ENCODE measurements around the gene UCHL3. TPM values are rescaled to one million over a fixed set of nuclear protein-coding genes. Genes with fewer than 3 reads are reported as not detected.

The UCHL3 gene
- total and polyA plus RNA-seq, 2 experiments from 2014 or later: 64.6 to 143 TPM

GRCh38 chr13:75628801-75629200 lies 79.2 kb downstream of the UCHL3 start:
- H3K4me3 Mint-ChIP-seq: no peak overlapping the region
- no peak overlapping the region for H3K4me3 ChIP-seq

More at GRCh38 chr13:75628801-75629200, 79.2 kb downstream of the UCHL3 start:
- Histone ChIP-seq H3K27me3 (ENCODE audit: insufficient read depth) (no peaks in the 10 kb centered on the region), H3K27ac (ENCODE audit: low read depth) (no peak overlapping the region), H4K20me1 (replicated peaks; ENCODE audit: insufficient read depth) (no peaks in the 10 kb centered on the region), H3K79me2 (replicated peaks; ENCODE audit: insufficient read depth) (no peaks in the 10 kb centered on the region), H3K9me2 (ENCODE audit: insufficient read depth) (peaks cover 4% of the 10 kb centered on the region; the same call in 1 of the 2 replicates), H2AFZ (no peak overlapping the region), H3K4me2 (no peak overlapping the region), H3K36me3 (ENCODE audit: insufficient read depth) (no peaks in the 10 kb centered on the region), H3K4me1 (ENCODE audit: insufficient read depth) (no peaks in the 10 kb centered on the region), H3F3A (replicated peaks; ENCODE audit: low read depth) (no peaks in the 10 kb centered on the region)
- no peak for DNase-seq (ENCODE audit: low spot score)
- H3K9me3 Mint-ChIP-seq: no peaks in the 10 kb centered on the region; the same call in 2 of the 3 replicates
- no peaks in the 10 kb centered on the region for H3K4me1 Mint-ChIP-seq
- no peak for ATAC-seq
- H3K27me3 Mint-ChIP-seq (ENCODE audit: insufficient read depth, low read depth, poor library complexity): no peaks in the 10 kb centered on the region
- no peak for TF ChIP-seq EZH2phosphoT487 (IDR thresholded peaks at IDR 0.05; ENCODE audit: unreplicated experiment)
- TF ChIP-seq POLR2AphosphoS5 (IDR thresholded peaks at IDR 0.05; ENCODE audit: low read depth): no peak
- TF ChIP-seq CREB1 (CRISPR knock-in tag; IDR thresholded peaks at IDR 0.05; ENCODE audit: low read depth): no peak
- no peak for TF ChIP-seq STAT1 (IDR thresholded peaks at IDR 0.05; ENCODE audit: unreplicated experiment)
- no peak for TF ChIP-seq ETS1 (IDR thresholded peaks at IDR 0.05)
- TF ChIP-seq ZNF331 (CRISPR knock-in tag; IDR thresholded peaks at IDR 0.05; ENCODE audit: low read depth): no peak
- TF ChIP-seq EZH2 (IDR thresholded peaks at IDR 0.05; ENCODE audit: low read depth, unreplicated experiment): no peak
- TF ChIP-seq ZNF462 (CRISPR knock-in tag; IDR thresholded peaks at IDR 0.05): no peak
- TF ChIP-seq NANOG (IDR thresholded peaks at IDR 0.05; ENCODE audit: borderline replicate concordance): no peak
- TF ChIP-seq, protein P1, sequence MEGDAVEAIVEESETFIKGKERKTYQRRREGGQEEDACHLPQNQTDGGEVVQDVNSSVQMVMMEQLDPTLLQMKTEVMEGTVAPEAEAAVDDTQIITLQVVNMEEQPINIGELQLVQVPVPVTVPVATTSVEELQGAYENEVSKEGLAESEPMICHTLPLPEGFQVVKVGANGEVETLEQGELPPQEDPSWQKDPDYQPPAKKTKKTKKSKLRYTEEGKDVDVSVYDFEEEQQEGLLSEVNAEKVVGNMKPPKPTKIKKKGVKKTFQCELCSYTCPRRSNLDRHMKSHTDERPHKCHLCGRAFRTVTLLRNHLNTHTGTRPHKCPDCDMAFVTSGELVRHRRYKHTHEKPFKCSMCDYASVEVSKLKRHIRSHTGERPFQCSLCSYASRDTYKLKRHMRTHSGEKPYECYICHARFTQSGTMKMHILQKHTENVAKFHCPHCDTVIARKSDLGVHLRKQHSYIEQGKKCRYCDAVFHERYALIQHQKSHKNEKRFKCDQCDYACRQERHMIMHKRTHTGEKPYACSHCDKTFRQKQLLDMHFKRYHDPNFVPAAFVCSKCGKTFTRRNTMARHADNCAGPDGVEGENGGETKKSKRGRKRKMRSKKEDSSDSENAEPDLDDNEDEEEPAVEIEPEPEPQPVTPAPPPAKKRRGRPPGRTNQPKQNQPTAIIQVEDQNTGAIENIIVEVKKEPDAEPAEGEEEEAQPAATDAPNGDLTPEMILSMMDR (conservative IDR thresholded peaks at IDR 0.05; ENCODE audit: low read depth in 2 of 2): no peak
- no peak for TF ChIP-seq ZNF114 (CRISPR knock-in tag; IDR thresholded peaks at IDR 0.05)
- TF ChIP-seq, protein P2, sequence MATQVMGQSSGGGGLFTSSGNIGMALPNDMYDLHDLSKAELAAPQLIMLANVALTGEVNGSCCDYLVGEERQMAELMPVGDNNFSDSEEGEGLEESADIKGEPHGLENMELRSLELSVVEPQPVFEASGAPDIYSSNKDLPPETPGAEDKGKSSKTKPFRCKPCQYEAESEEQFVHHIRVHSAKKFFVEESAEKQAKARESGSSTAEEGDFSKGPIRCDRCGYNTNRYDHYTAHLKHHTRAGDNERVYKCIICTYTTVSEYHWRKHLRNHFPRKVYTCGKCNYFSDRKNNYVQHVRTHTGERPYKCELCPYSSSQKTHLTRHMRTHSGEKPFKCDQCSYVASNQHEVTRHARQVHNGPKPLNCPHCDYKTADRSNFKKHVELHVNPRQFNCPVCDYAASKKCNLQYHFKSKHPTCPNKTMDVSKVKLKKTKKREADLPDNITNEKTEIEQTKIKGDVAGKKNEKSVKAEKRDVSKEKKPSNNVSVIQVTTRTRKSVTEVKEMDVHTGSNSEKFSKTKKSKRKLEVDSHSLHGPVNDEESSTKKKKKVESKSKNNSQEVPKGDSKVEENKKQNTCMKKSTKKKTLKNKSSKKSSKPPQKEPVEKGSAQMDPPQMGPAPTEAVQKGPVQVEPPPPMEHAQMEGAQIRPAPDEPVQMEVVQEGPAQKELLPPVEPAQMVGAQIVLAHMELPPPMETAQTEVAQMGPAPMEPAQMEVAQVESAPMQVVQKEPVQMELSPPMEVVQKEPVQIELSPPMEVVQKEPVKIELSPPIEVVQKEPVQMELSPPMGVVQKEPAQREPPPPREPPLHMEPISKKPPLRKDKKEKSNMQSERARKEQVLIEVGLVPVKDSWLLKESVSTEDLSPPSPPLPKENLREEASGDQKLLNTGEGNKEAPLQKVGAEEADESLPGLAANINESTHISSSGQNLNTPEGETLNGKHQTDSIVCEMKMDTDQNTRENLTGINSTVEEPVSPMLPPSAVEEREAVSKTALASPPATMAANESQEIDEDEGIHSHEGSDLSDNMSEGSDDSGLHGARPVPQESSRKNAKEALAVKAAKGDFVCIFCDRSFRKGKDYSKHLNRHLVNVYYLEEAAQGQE (IDR thresholded peaks at IDR 0.05; ENCODE audit: unreplicated experiment): no peak
- no peak for TF ChIP-seq JUNB (IDR thresholded peaks at IDR 0.05; ENCODE audit: unreplicated experiment)
- H3K27ac Mint-ChIP-seq: no peak overlapping the region
- H3K36me3 Mint-ChIP-seq (ENCODE audit: low read depth): peaks cover 9% of the 10 kb centered on the region; the same call in 1 of the 3 replicates

Measured in GM23338 (cell line).